HepG2 (cell line): ENCODE measurements around the gene DNAJB2. TPM values are rescaled to one million over a fixed set of nuclear protein-coding genes. Genes with fewer than 3 reads are reported as not detected.

Source experiments
- ATM ChIP-seq: fragments of 450-650 bp; IDR thresholded peaks from 2 replicates; pipeline ENCODE4 v1.7.1; 2017; ENCODE audit warnings: mild to moderate bottlenecking, borderline replicate concordance
- CBX1 ChIP-seq: IDR thresholded peaks from one replicate; pipeline ENCODE4 v1.6.1; 2016; ENCODE audit warnings: antibody characterized with exemption, low read depth
- EP300 ChIP-seq, 3 experiments: sonication (generic) in 1 of 3; formaldehyde crosslinking in 1 of 3; IDR thresholded peaks; 2 replicates each; pipeline versions ENCODE4 v1.5.1 to v1.6.1; 2011 to 2020; ENCODE audit warnings: low read depth in 2 of 3, low read length in 2 of 3, borderline replicate concordance in 1 of 3, improper control_type of control experiment in 1 of 3, mild to moderate bottlenecking in 1 of 3, missing genetic modification reagents in 1 of 3, moderate library complexity in 1 of 3
- HMGA1 ChIP-seq: sonication (generic); formaldehyde crosslinking; conservative IDR thresholded peaks from 2 replicates; pipeline ENCODE4 v1.4.0; 2020; ENCODE audit warnings: missing genetic modification reagents
- MIXL1 ChIP-seq: IDR thresholded peaks from 2 replicates; pipeline ENCODE4 v1.6.1; 2016
- MXI1 ChIP-seq: IDR thresholded peaks from 3 replicates; pipeline ENCODE4 v1.6.1; 2012; ENCODE audit warnings: low read depth, low read length, inconsistent platforms, borderline replicate concordance
- NFKBIZ ChIP-seq: IDR thresholded peaks from 2 replicates; pipeline ENCODE4 v1.6.1; 2018; ENCODE audit warnings: missing genetic modification reagents, missing compliant biosample characterization
- RFX3 ChIP-seq: IDR thresholded peaks from 2 replicates; pipeline ENCODE4 v1.6.1; 2016; ENCODE audit warnings: missing biosample characterization, missing genetic modification reagents
- SMAD3 ChIP-seq: sonication (generic); formaldehyde crosslinking; IDR thresholded peaks from 2 replicates; pipeline ENCODE4 v1.4.0; 2020; ENCODE audit warnings: missing genetic modification reagents
- TAF1 ChIP-seq: sonication (generic); formaldehyde crosslinking; IDR thresholded peaks from 2 replicates; pipeline ENCODE4 v1.4.0; 2020; ENCODE audit warnings: missing genetic modification reagents
- UBTF ChIP-seq: sonication (generic); formaldehyde crosslinking; IDR thresholded peaks from 2 replicates; pipeline ENCODE4 v1.4.0; 2020; ENCODE audit warnings: mild to moderate bottlenecking, missing genetic modification reagents
- XBP1 ChIP-seq: sonication (generic); formaldehyde crosslinking; IDR thresholded peaks from 2 replicates; pipeline ENCODE4 v1.5.0; 2020; ENCODE audit warnings: missing genetic modification reagents
- ZBTB7A ChIP-seq: sonication (generic); formaldehyde crosslinking; IDR thresholded peaks from 2 replicates; pipeline ENCODE4 v1.8.0; 2022; ENCODE audit warnings: mild to moderate bottlenecking, missing genetic modification reagents
- ZFP36 ChIP-seq: fragments of 150-350 bp; IDR thresholded peaks from 2 replicates; pipeline ENCODE4 v1.6.1; 2018; ENCODE audit warnings: borderline replicate concordance, low read length, low read depth; ENCODE audit not compliant: partially characterized antibody
- ZNF367 ChIP-seq: sonication (generic); formaldehyde crosslinking; IDR thresholded peaks from 2 replicates; pipeline ENCODE4 v1.4.0; 2020; ENCODE audit warnings: missing genetic modification reagents, borderline replicate concordance
- ZNF451 ChIP-seq: sonication (generic); formaldehyde crosslinking; IDR thresholded peaks from 2 replicates; pipeline ENCODE4 v1.5.0; 2020; ENCODE audit warnings: mild to moderate bottlenecking, missing genetic modification reagents
- ZNF460 ChIP-seq: sonication (generic); formaldehyde crosslinking; IDR thresholded peaks from 2 replicates; pipeline ENCODE4 v1.5.1; 2020; ENCODE audit warnings: missing genetic modification reagents, mild to moderate bottlenecking, borderline replicate concordance
- ZNF713 ChIP-seq: sonication (generic); formaldehyde crosslinking; IDR thresholded peaks from 2 replicates; pipeline ENCODE4 v1.4.0; 2020; ENCODE audit warnings: mild to moderate bottlenecking, missing genetic modification reagents
- ZNF749 ChIP-seq: sonication (generic); formaldehyde crosslinking; IDR thresholded peaks from 2 replicates; pipeline ENCODE4 v1.8.0; 2022; ENCODE audit warnings: mild to moderate bottlenecking, missing genetic modification reagents, moderate library complexity, borderline replicate concordance
- ZNF788 ChIP-seq: sonication (generic); formaldehyde crosslinking; IDR thresholded peaks from 2 replicates; pipeline ENCODE4 v1.5.0; 2020; ENCODE audit warnings: mild to moderate bottlenecking, missing genetic modification reagents, borderline replicate concordance
- polyA plus RNA-seq, 8 experiments: library from polyadenylated mRNA; depleted of rRNA in 3 of 8; stranded (reverse) in 7 of 8; unstranded in 1 of 8; fragments of >200 nt; fragmentation: Illumina TruSeq in 4 of 8; extraction: Trizol in 4 of 8; gene quantifications; 2 replicates each; pipeline versions ENCODE4 v1.2.1 to v1.2.3, GENCODE V29; 2011 to 2016; ENCODE audit warnings: low read depth in 4 of 8, missing spikeins in 1 of 8, mixed read lengths in 1 of 8; ENCODE audit not compliant: insufficient read depth in 1 of 8
- total RNA-seq, 5 experiments: library from RNA; depleted of rRNA; stranded (reverse); fragments of >200 nt; fragmentation: Illumina TruSeq; extraction: Trizol; gene quantifications; 2 replicates each; pipeline ENCODE4 v1.2.3, GENCODE V29; 2016; ENCODE audit warnings: low read depth in 1 of 5
- TF ChIP-seq, protein P1 (sequence below): IDR thresholded peaks from 2 replicates; pipeline ENCODE4 v1.6.1; 2012; ENCODE audit warnings: low read length, improper control_type of control experiment
- TF ChIP-seq, protein P2 (sequence below): sonication (generic); formaldehyde crosslinking; IDR thresholded peaks from 2 replicates; pipeline ENCODE4 v1.5.0; 2020; ENCODE audit warnings: mild to moderate bottlenecking, missing genetic modification reagents

DNAJB2 gene
- total and polyA plus RNA-seq, 2 of the 13 experiments (the other 11 are each of a cell fraction or from before 2014, with no cell fraction given): 21.3 to 31.1 TPM

GRCh38 chr2:219249203-219249980 lies 29.8 kb upstream of the DNAJB2 start (continued):
- TF ChIP-seq ZNF460 (CRISPR knock-in tag) (peak; percentile 17; the same call in 1 of the 2 replicates), ZBTB7A (no peak; the same call in 1 of the 2 replicates), ZNF713 (CRISPR knock-in tag) (0 out of 2 replicates have a peak, but pooled peaks have one; percentile 32), SMAD3 (CRISPR knock-in tag) (no peak; the same call in 1 of the 2 replicates), XBP1 (no peak), MXI1 (peak; percentile 78; the same call in 1 of the 3 replicates), ZNF749 (CRISPR knock-in tag) (0 out of 2 replicates have a peak, but pooled peaks have one; percentile 33), ATM (no peak), ZNF367 (no peak), UBTF (CRISPR knock-in tag) (peak; percentile 65), ZNF788 (CRISPR knock-in tag) (peak; percentile 94), RFX3 (CRISPR knock-in tag) (no peak), MIXL1 (CRISPR knock-in tag) (peak; percentile 91), NFKBIZ (CRISPR knock-in tag) (peak; percentile 62; the same call in 1 of the 2 replicates), HMGA1 (no peak), ZNF451 (CRISPR knock-in tag) (no peak), ZFP36 (no peak), CBX1 (no peak), TAF1 (CRISPR knock-in tag) (peak; percentile 70), EP300 (IDR thresholded peaks at IDR 0.05; ENCODE audit: low read depth in 2 of 2, low read length in 2 of 2) (peak in 1 of 2 experiments; percentile 65; a peak in 2 of 4 replicates), EP300 (CRISPR knock-in tag; IDR thresholded peaks at IDR 0.05; ENCODE audit: borderline replicate concordance) (no peak)
- TF ChIP-seq, protein P1, sequence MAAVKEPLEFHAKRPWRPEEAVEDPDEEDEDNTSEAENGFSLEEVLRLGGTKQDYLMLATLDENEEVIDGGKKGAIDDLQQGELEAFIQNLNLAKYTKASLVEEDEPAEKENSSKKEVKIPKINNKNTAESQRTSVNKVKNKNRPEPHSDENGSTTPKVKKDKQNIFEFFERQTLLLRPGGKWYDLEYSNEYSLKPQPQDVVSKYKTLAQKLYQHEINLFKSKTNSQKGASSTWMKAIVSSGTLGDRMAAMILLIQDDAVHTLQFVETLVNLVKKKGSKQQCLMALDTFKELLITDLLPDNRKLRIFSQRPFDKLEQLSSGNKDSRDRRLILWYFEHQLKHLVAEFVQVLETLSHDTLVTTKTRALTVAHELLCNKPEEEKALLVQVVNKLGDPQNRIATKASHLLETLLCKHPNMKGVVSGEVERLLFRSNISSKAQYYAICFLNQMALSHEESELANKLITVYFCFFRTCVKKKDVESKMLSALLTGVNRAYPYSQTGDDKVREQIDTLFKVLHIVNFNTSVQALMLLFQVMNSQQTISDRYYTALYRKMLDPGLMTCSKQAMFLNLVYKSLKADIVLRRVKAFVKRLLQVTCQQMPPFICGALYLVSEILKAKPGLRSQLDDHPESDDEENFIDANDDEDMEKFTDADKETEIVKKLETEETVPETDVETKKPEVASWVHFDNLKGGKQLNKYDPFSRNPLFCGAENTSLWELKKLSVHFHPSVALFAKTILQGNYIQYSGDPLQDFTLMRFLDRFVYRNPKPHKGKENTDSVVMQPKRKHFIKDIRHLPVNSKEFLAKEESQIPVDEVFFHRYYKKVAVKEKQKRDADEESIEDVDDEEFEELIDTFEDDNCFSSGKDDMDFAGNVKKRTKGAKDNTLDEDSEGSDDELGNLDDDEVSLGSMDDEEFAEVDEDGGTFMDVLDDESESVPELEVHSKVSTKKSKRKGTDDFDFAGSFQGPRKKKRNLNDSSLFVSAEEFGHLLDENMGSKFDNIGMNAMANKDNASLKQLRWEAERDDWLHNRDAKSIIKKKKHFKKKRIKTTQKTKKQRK: no peak
- TF ChIP-seq, protein P2, sequence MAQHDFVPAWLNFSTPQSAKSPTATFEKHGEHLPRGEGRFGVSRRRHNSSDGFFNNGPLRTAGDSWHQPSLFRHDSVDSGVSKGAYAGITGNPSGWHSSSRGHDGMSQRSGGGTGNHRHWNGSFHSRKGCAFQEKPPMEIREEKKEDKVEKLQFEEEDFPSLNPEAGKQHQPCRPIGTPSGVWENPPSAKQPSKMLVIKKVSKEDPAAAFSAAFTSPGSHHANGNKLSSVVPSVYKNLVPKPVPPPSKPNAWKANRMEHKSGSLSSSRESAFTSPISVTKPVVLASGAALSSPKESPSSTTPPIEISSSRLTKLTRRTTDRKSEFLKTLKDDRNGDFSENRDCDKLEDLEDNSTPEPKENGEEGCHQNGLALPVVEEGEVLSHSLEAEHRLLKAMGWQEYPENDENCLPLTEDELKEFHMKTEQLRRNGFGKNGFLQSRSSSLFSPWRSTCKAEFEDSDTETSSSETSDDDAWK (CRISPR knock-in tag): no peak
